ENCODE measurements around the gene EEF1AKMT2.

- TF ChIP-seq CTCF (conservative IDR thresholded peaks at IDR 0.05; ENCODE audit: low read depth, low read length) (no peak), EZH2 (IDR thresholded peaks at IDR 0.05; ENCODE audit: low read length, unreplicated experiment) (no peak)
Observed at GRCh38 chr10:124727361-124727960, 64.2 kb downstream of the EEF1AKMT2 start.

Data from PC-3 (cell line).